ENCODE results near the gene KIF5C.

DNA sequence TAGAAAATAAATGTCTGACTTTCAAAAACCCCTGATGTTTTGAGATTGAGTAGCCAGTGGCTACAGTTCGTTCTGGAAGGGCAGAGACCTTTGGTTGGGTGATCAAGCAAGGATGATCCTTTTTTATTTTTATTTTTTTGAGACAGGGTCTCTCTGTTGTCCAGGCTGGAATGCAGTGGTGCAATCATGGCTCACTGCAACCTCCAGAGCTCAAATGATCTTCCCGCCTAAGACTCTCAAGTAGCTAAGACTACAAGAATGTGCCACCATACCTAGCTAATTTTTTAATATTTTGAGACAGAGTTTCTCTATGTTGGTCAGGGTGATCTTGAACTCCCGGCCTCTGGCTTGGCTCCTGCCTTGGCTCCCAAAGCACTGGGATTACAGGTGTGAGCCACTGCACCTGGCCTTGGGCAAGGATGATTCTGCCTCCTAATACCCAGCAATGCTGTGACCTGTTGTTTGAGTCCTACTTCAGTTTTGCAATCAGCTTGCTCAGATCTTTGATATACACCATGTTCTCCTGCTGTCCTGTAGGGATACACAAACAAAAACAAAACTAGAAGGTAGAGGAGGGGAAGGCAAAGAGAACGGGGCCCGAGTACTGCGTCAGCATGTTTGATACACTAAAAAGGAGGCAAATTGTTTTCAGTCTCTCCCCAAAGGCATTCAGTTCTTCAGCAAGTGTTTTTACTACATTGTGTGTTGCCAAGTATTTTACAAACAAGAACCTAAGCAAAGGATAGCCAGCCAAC, 104.3 kb downstream of the KIF5C start:
- TF ChIP-seq, protein P1, sequence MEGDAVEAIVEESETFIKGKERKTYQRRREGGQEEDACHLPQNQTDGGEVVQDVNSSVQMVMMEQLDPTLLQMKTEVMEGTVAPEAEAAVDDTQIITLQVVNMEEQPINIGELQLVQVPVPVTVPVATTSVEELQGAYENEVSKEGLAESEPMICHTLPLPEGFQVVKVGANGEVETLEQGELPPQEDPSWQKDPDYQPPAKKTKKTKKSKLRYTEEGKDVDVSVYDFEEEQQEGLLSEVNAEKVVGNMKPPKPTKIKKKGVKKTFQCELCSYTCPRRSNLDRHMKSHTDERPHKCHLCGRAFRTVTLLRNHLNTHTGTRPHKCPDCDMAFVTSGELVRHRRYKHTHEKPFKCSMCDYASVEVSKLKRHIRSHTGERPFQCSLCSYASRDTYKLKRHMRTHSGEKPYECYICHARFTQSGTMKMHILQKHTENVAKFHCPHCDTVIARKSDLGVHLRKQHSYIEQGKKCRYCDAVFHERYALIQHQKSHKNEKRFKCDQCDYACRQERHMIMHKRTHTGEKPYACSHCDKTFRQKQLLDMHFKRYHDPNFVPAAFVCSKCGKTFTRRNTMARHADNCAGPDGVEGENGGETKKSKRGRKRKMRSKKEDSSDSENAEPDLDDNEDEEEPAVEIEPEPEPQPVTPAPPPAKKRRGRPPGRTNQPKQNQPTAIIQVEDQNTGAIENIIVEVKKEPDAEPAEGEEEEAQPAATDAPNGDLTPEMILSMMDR (conservative IDR thresholded peaks at IDR 0.05; ENCODE audit: low read length): no peak
- no peak for TF ChIP-seq EZH2phosphoT487 (IDR thresholded peaks at IDR 0.05; ENCODE audit: borderline replicate concordance, low read depth, low read length)

Measured in OCI-LY7 (cell line).